GM19238 (cell line): Measurements from ENCODE around the gene MIF.

ENCODE experiments used
- DNase-seq: peaks from one replicate; pipeline ENCODE4 v3.0.0; 2011; ENCODE audit warnings: low spot score; ENCODE audit not compliant: insufficient read length

The MIF gene

DNA sequence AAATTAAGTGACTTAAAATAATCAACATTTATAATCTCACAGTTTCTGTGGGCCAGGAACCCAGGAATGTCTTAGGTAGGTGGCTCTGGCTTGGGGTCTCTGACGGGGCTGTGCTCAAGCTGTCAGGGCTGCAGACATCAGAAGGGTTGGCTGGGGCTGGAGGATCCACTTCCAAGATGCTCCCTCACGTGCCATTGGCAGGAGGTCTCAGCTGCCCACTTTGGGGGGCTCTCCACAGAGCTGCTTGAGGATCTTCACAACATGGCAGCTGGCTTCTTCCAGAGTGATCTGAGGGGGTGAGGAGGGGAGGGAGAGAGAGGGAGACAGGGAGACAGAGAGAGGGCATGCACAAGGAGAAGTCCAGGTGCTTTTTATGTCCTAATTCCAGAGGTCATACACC lies 18.4 kb upstream of the MIF start:
- DNase-seq, result no peak

GRCh38 chr22:23877566-23877965 lies 16.6 kb upstream of the MIF start:
- no peak for DNase-seq

- DNase-seq, result no peak
Measured at GRCh38 chr22:23878219-23878618, 16.0 kb upstream of the MIF start.

DNA sequence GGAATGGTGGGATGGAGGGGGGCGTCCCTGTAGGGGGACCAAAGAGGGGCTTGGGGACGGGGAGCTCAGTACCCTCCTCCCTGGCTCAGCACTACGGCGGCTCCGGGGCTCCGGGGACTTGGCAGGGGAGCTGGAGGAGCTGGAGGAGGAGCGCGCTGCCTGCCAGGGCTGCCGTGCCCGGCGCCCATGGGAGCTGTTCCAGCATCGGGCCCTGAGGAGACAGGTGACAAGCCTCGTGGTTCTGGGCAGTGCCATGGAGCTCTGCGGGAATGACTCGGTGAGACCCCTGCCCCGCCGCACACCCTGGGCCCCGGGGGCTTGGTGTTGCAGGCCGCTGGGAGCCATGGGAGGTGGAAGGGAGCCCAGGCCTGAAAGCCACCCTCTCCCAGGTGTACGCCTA lies 11.8 kb upstream of the MIF start:
- DNase-seq, result no peak

DNA sequence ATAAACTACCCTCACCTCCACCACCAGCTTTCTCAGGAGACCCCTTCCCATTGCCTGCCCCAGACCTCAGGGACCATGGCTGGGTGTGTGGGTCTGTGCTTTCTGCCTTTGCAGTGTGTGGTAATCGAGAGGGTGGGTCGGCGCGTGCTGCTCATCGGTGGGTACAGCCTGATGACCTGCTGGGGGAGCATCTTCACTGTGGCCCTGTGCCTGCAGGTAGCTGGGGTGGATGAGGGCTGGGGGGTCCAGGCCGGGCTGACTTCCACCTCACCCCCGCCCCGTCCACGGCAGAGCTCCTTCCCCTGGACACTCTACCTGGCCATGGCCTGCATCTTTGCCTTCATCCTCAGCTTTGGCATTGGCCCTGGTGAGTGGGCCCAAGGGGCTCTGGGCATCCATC lies 10.5 kb upstream of the MIF start:
- DNase-seq, result no peak

GRCh38 chr22:23884140-23884539 lies 10.0 kb upstream of the MIF start:
- no peak for DNase-seq

DNA sequence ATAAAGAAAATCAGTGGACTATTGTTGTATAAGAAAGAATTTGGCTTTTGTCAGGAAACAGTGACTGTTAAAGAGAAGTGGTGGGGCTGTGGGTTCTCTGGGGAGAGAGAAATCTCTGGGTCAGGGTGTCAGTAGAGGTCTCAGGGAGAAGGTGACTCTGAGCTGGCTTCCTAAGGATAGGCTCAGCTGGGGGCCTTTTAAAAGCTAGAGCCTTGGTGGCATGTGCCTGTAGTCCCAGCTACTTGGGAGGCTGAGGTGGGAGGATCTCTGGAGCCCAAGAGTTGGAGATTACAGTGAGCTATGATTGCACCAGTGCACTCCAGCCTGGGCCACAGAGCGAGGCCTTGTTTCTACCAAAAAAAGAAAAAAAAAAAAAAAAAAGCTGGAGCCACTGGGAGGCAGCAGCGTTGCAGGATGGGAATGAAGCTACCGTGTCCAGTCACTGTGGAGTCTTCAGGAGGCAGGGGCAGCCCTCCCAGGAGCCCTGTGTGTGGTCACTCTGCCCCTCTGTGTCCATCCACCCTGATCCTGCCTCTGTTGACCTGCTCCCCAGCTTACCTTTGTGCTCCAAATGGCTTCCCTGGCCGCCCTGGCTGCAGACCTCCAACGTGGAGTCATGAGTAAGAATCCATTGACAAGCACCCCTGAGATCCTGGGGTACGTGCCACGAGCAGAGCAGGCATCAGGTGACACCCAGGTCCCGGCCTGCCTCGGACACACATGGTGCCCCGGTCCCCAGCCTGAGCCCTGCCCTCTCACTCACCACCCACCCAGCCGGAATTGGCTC lies 5.4 kb upstream of the MIF start:
- no peak for DNase-seq

GRCh38 chr22:23889620-23890019 lies 4.6 kb upstream of the MIF start:
- DNase-seq, result no peak

DNA sequence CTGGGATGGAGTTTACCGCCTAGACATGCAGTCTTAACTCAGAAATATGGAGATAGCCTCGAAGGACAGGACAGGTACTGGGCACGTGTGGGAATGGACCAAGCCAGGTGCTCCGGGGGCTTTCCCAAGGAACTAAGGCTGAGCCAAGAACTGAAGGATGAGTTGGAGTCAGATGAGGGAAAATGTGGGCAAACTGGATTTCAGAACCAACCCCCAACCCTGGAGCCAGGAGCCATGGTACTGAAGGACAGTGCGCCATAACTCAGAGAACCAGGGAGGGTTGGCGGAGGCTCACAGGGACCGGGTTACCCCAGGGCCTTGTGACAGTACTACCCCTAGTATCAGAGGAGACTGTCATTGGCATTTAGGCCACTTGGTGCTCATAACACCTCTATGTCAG lies 2.5 kb upstream of the MIF start:
- DNase-seq, result no peak

- DNase-seq, result no peak
Measured at GRCh38 chr22:23892130-23892529, 2.1 kb upstream of the MIF start.

- DNase-seq, result no peak
Measured at GRCh38 chr22:23892706-23893105, 1.5 kb upstream of the MIF start.

- no peak for DNase-seq
Measured at GRCh38 chr22:23893121-23893944, 850 bp upstream of the MIF start.

DNA sequence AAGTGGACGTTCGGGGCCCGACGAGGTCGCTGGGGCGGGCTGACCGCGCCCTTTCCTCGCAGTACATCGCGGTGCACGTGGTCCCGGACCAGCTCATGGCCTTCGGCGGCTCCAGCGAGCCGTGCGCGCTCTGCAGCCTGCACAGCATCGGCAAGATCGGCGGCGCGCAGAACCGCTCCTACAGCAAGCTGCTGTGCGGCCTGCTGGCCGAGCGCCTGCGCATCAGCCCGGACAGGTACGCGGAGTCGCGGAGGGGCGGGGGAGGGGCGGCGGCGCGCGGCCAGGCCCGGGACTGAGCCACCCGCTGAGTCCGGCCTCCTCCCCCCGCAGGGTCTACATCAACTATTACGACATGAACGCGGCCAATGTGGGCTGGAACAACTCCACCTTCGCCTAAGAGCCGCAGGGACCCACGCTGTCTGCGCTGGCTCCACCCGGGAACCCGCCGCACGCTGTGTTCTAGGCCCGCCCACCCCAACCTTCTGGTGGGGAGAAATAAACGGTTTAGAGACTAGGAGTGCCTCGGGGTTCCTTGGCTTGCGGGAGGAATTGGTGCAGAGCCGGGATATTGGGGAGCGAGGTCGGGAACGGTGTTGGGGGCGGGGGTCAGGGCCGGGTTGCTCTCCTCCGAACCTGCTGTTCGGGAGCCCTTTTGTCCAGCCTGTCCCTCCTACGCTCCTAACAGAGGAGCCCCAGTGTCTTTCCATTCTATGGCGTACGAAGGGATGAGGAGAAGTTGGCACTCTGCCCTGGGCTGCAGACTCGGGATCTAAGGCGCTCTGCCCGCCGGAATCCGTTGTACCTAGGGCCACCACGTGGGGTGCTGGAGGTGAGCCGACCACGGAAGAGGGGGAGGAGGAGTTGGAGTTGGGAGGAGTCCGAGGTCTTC lies 771 bp downstream of the MIF start:
- DNase-seq, result peak; percentile 80

- no peak for DNase-seq
Measured at GRCh38 chr22:23895599-23896144, 1.5 kb downstream of the MIF start.

GRCh38 chr22:23896166-23896522 lies 2.0 kb downstream of the MIF start:
- no peak for DNase-seq

GRCh38 chr22:23896523-23897186 lies 2.5 kb downstream of the MIF start:
- no peak for DNase-seq

DNA sequence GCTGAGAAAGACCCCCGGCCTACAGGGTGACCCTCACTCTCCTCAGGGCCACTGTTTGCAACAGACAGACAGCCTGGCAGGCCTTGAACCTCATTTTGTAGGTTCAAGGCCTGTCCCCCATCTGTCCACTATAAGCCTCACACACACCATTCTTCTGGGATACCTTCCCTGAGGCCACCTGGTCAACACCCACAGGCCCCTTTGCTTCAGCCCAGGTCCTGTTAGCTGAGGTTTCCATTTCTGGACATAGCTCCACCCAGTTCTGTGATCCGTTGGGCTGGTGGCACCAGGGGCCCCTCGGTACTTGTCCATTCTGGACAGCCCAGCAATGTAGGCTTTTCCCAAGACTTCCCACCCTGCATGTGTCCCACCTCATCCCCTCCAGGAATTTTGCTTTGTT lies 3.1 kb downstream of the MIF start:
- DNase-seq, result no peak

- DNase-seq, result no peak
Measured at GRCh38 chr22:23898006-23898974, 4.1 kb downstream of the MIF start.

DNA sequence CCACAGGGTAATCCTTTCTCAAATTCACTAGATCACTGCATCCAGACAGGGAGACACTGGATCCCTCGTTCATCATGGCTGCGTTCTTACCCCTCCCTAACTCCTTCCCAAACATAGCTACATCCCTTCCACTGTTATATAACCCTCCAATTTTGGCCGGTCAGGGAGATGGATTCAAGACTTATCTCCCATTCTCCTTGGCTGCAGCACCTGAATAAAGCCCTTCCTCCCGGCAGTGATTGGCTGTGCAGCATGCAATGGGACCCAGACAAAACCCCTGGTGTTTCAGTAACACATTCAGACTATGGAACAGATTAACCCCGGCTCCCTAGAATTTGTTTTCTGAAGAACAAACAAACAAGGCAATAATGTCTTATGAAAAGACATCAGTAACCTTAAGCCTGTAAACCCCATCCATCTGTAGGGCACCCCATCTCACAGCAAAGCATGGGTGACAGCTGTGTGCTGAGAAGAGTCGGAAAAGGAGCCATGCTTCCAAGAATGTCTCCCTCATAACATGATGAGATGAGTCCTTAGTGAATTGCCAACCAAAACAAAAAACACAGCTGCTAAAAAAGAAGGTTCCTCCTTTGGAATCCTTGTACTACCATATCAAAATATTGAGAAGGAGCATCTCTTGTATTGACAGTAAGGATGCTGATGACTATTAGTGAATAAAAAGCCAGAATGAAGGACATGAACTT lies 5.0 kb downstream of the MIF start:
- no peak for DNase-seq
